AG04450 (cell line): ENCODE data around the gene STAT4. TPM values are rescaled to one million over a fixed set of nuclear protein-coding genes. Genes with fewer than 3 reads are reported as not detected.

Experiments used
- CTCF ChIA-PET: fragments of 300-600, 350-600 bp; formaldehyde crosslinking; extraction: SDS; loops from one replicate; lab custom pipeline; 2022; ENCODE audit warnings: antibody characterized with exemption, inconsistent platforms; lab: Charles Lee
- POLR2A ChIA-PET: fragments of 350-600 bp; formaldehyde crosslinking; extraction: SDS; loops from one replicate; lab custom pipeline; 2021; ENCODE audit warnings: antibody characterized with exemption, inconsistent platforms; lab: Yijun Ruan, JAX
- DNase-seq: peaks from one replicate; pipeline ENCODE4 v3.0.0-alpha.2; 2011; ENCODE audit warnings: low read depth, low spot score
- H3K27ac ChIP-seq: one replicate; pipeline ENCODE4 v1.5.1; 2012; ENCODE audit warnings: low read depth, low read length, control low read depth
- H3K27me3 ChIP-seq: one replicate; pipeline ENCODE4 v1.6.0; 2012; ENCODE audit warnings: low read length; ENCODE audit not compliant: control insufficient read depth, insufficient read depth
- H3K4me3 ChIP-seq: 2 replicates; pipeline ENCODE4 v1.5.1; 2011; ENCODE audit warnings: mild to moderate bottlenecking, low read depth, low read length, control low read depth
- H3K9me3 ChIP-seq: 2 replicates; pipeline ENCODE4 v1.5.1; 2012; ENCODE audit warnings: low read length; ENCODE audit not compliant: control insufficient read depth, insufficient read depth
- polyA plus RNA-seq: library from polyadenylated mRNA; depleted of rRNA; stranded (reverse); fragments of >200 nt; gene quantifications from 2 replicates; pipeline ENCODE4 v1.2.3, GENCODE V29; 2011
- TF ChIP-seq, protein P1 (sequence below): IDR thresholded peaks from 2 replicates; pipeline ENCODE4 v1.5.1; 2011; ENCODE audit warnings: low read depth, low read length, control low read depth, inconsistent platforms

STAT4 gene
- polyA plus RNA-seq, 1 experiment, result 1.3 TPM

- ChIA-PET CTCF (interaction anchor here (0.6 to 2.1 kb wide), 3 partner anchors 18 to 96 kb away, joined by 3 to 13 read pairs (median 10); no protein-coding TSS in a partner anchor), POLR2A (interaction anchor here (0.6 kb wide), 1 partner anchor 1123 kb away, joined by 3 read pairs; no protein-coding TSS in a partner anchor)
- no peak overlapping the region for H3K27ac ChIP-seq
- H3K9me3 ChIP-seq, result no peaks in the 10 kb centered on the region
- no peak overlapping the region for H3K4me3 ChIP-seq
- TF ChIP-seq, protein P1, sequence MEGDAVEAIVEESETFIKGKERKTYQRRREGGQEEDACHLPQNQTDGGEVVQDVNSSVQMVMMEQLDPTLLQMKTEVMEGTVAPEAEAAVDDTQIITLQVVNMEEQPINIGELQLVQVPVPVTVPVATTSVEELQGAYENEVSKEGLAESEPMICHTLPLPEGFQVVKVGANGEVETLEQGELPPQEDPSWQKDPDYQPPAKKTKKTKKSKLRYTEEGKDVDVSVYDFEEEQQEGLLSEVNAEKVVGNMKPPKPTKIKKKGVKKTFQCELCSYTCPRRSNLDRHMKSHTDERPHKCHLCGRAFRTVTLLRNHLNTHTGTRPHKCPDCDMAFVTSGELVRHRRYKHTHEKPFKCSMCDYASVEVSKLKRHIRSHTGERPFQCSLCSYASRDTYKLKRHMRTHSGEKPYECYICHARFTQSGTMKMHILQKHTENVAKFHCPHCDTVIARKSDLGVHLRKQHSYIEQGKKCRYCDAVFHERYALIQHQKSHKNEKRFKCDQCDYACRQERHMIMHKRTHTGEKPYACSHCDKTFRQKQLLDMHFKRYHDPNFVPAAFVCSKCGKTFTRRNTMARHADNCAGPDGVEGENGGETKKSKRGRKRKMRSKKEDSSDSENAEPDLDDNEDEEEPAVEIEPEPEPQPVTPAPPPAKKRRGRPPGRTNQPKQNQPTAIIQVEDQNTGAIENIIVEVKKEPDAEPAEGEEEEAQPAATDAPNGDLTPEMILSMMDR, result no peak
- no peak for DNase-seq
- no peaks in the 10 kb centered on the region for H3K27me3 ChIP-seq
Measured at GRCh38 chr2:191070276-191070675, 80.5 kb downstream of the STAT4 start.

- Histone ChIP-seq H3K27me3 (no peaks in the 10 kb centered on the region), H3K9me3 (no peaks in the 10 kb centered on the region), H3K4me3 (no peak overlapping the region), H3K27ac (no peak overlapping the region)
- ChIA-PET CTCF (interaction anchor here (2.1 kb wide), 1 partner anchor 86 kb away, joined by 10 read pairs; no protein-coding TSS in a partner anchor), POLR2A (no interaction called here)
- no peak for DNase-seq
- TF ChIP-seq, protein P1, result no peak
Measured at GRCh38 chr2:191069606-191070005, 81.2 kb downstream of the STAT4 start.

DNA sequence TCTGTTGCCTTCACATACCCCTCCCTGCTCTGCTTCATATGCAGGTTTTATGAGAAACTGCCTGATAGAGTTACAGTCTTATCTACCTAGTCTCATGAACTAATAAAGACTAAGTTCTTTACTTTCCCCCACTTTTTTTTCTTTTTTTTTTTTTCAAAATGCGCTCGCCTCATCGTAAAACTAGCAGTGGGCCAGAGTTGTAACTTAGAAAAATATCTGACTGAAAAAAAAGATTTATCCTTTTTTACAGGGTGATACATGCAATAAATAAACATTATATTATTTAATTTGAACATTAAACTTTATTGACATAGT, 83.9 kb downstream of the STAT4 start:
- Histone ChIP-seq H3K4me3 (no peak overlapping the region), H3K27me3 (no peaks in the 10 kb centered on the region), H3K9me3 (no peaks in the 10 kb centered on the region), H3K27ac (no peak overlapping the region)
- CTCF ChIA-PET, result interaction anchor here (5.9 kb wide), 1 partner anchor 89 kb away, joined by 25 read pairs; no protein-coding TSS in a partner anchor
- TF ChIP-seq, protein P1, result no peak
- DNase-seq, result no peak
- POLR2A ChIA-PET, result no interaction called here

- Histone ChIP-seq H3K4me3 (no peak overlapping the region), H3K9me3 (no peaks in the 10 kb centered on the region), H3K27me3 (no peaks in the 10 kb centered on the region), H3K27ac (no peak overlapping the region)
- TF ChIP-seq, protein P1, result no peak
- no peak for DNase-seq
- ChIA-PET CTCF (interaction anchor here (5.9 kb wide), 1 partner anchor 89 kb away, joined by 25 read pairs; no protein-coding TSS in a partner anchor), POLR2A (no interaction called here)
Measured at GRCh38 chr2:191066197-191066918, 84.4 kb downstream of the STAT4 start.

GRCh38 chr2:191065785-191066184, 85.0 kb downstream of the STAT4 start:
- Histone ChIP-seq H3K9me3 (no peaks in the 10 kb centered on the region), H3K27ac (no peak overlapping the region), H3K27me3 (no peaks in the 10 kb centered on the region), H3K4me3 (no peak overlapping the region)
- POLR2A ChIA-PET, result no interaction called here
- CTCF ChIA-PET, result interaction anchor here (4.2 to 5.9 kb wide), 2 partner anchors 14 to 90 kb away, joined by 25 to 29 read pairs; no protein-coding TSS in a partner anchor
- no peak for DNase-seq
- TF ChIP-seq, protein P1, result no peak
